ENCODE measurements around the gene TP53I13. TPM values are rescaled to one million over a fixed set of nuclear protein-coding genes. Genes with fewer than 3 reads are reported as not detected.

Gene TP53I13
- total and polyA plus RNA-seq, 2 of the 13 experiments (the other 11 are each of a cell fraction or from before 2014, with no cell fraction given), result 16.9 to 25.7 TPM

DNA sequence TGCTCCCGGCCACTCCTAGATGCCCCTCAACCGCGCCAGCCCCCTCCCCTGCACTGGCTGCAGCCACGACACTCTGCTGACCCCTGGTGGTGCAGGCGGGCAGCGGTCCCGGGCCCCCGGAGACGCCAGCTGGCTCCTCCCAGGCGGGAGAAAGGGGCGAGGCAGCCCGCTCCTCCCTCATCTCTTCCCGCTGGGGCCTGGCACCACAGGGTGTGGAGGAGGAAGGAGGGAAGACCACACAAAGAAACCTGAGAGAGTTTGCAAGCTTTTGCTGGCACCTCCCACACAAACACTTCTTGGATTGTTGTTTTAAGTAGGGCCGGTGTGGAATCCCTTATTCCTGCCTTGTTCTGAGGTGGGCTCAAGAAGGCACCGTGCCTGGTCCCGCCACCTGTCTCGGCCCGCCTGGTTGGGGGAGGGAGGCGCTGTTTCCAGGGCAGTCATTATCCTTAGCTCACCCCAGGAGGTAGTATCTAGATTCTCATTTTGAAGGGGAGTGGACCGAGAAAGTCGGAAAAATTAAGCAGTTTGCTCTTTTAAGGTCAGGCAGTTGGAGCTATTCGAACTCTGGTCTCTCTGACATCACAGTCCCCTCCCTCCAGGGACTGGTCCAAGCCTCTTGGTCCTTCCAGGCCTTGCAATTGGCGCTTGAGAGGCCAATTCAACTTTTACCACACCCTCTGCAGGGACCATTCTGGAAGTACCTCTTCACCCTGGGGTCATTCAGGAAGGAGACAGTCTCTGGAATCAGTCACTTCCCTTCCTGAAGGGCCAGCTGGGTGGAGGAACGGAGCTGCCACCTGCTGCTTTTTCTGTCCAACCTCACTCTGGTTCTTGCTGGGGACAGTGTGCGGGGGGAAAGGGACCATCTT, 23.5 kb downstream of the TP53I13 start:
- 2% methylated on average over 12 of the region's 25 CpGs for WGBS (ENCODE audit: low lambda C conversion rate)
- no peaks in the 10 kb centered on the region for H3K9me3 ChIP-seq (ENCODE audit: low read length)
- H3K36me3 ChIP-seq (replicated peaks in 1 of 2; ENCODE audit: control insufficient read depth in 1 of 2, insufficient read depth in 2 of 2, low read length in 2 of 2), result no peaks in the 10 kb centered on the region
- peak overlapping the region; percentile 72; the same call in 1 of the 2 replicates for H3K9ac ChIP-seq (ENCODE audit: insufficient read depth, low read depth, low read length)
- peak overlapping the region; percentile 89 for H3K4me2 ChIP-seq (ENCODE audit: low read depth, low read length)
- DNase-seq (ENCODE audit: low spot score) (peak; percentile 74), ATAC-seq (peak; percentile 74), FAIRE-seq (peak; percentile 72)
- H3K4me1 ChIP-seq (ENCODE audit: insufficient read depth, low read length), result peaks cover 60% of the 10 kb centered on the region
- H3K27ac ChIP-seq (ENCODE audit: extremely low read length, insufficient read depth, low read length), result no peak overlapping the region
- peak overlapping the region; percentile 8 for H2AFZ ChIP-seq (ENCODE audit: low read length)
- peaks cover 3 to 25% of the 10 kb centered on the region in 2 experiments; a peak in 3 of 5 replicates for H3K27me3 ChIP-seq (ENCODE audit: control insufficient read depth in 1 of 2, insufficient read depth in 2 of 2, low read length in 2 of 2)
- H3K79me2 ChIP-seq (ENCODE audit: insufficient read depth, low read length), result peaks cover 19% of the 10 kb centered on the region
- ChIA-PET POLR2A (interaction anchor here (1.0 to 3.0 kb wide), 7 partner anchors 17 to 298 kb away, joined by 3 to 23 read pairs (median 9); partner anchors contain the start of genes ABHD15, NUFIP2 and TAOK1), CTCF (ENCODE audit: low intra/inter-chr PET ratio, low total read pairs) (interaction anchor here (0.6 to 3.1 kb wide), 4 partner anchors 9 to 222 kb away, joined by 3 to 39 read pairs (median 8); no protein-coding TSS in a partner anchor)
- H4K20me1 ChIP-seq (ENCODE audit: insufficient read depth, low read length), result peaks cover 14% of the 10 kb centered on the region; the same call in 1 of the 2 replicates
- peak overlapping the region; percentile 70 to 91 (median 89) for H3K4me3 ChIP-seq (replicated peaks in 1 of 3; ENCODE audit: insufficient read depth in 1 of 3, low read depth in 2 of 3, low read length in 3 of 3)
- BruUV-seq (replicated peaks), result no TSS peak
- intact Hi-C loops (cut with micrococcal nuclease; ENCODE audit: unreplicated experiment), result loop anchor here (1.0 to 10.0 kb wide), 3 partner anchors 12 to 217 kb away; no protein-coding TSS in a partner anchor
- in situ Hi-C loops (cut with HindIII; ENCODE audit: extremely low pct_ligation_motif_present, low pct_unique_long_range_greater_than_20kb), result no loop called here
- TF ChIP-seq MXD1 (CRISPR knock-in tag; IDR thresholded peaks at IDR 0.05), result 0 out of 2 replicates have a peak, but pooled peaks have one; percentile 52
- TF ChIP-seq ZNF331 (CRISPR knock-in tag; IDR thresholded peaks at IDR 0.05), result peak; percentile 38; the same call in 1 of the 2 replicates
- TF ChIP-seq ARID3A (IDR thresholded peaks at IDR 0.05; ENCODE audit: low read depth, low read length), result no peak
- no peak for TF ChIP-seq AGO1 (IDR thresholded peaks at IDR 0.05; ENCODE audit: low read depth, low read length, poor library complexity, severe bottlenecking)
- no peak for TF ChIP-seq GFI1 (CRISPR knock-in tag; IDR thresholded peaks at IDR 0.05; ENCODE audit: borderline replicate concordance)
- TF ChIP-seq, protein P1, sequence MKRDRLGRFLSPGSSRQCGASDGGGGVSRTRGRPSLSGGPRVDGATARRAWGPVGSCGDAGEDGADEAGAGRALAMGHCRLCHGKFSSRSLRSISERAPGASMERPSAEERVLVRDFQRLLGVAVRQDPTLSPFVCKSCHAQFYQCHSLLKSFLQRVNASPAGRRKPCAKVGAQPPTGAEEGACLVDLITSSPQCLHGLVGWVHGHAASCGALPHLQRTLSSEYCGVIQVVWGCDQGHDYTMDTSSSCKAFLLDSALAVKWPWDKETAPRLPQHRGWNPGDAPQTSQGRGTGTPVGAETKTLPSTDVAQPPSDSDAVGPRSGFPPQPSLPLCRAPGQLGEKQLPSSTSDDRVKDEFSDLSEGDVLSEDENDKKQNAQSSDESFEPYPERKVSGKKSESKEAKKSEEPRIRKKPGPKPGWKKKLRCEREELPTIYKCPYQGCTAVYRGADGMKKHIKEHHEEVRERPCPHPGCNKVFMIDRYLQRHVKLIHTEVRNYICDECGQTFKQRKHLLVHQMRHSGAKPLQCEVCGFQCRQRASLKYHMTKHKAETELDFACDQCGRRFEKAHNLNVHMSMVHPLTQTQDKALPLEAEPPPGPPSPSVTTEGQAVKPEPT (CRISPR knock-in tag; IDR thresholded peaks at IDR 0.05; ENCODE audit: low read depth), result no peak
- TF ChIP-seq PLSCR1 (CRISPR knock-in tag; IDR thresholded peaks at IDR 0.05; ENCODE audit: borderline replicate concordance), result no peak
- TF ChIP-seq FOXK1 (CRISPR knock-in tag; IDR thresholded peaks at IDR 0.05; ENCODE audit: borderline replicate concordance, low read depth), result peak; percentile 18; the same call in 1 of the 2 replicates
- no peak for TF ChIP-seq TBX3 (IDR thresholded peaks at IDR 0.05; ENCODE audit: borderline replicate concordance)
- TF ChIP-seq RORA (CRISPR knock-in tag; IDR thresholded peaks at IDR 0.05), result no peak
- TF ChIP-seq SMAD1 (CRISPR knock-in tag; IDR thresholded peaks at IDR 0.05; ENCODE audit: borderline replicate concordance, low read depth), result no peak
- 0 out of 2 replicates have a peak, but pooled peaks have one; percentile 26 for TF ChIP-seq ERF (CRISPR knock-in tag; IDR thresholded peaks at IDR 0.05)
- TF ChIP-seq JUN (CRISPR knock-in tag; IDR thresholded peaks at IDR 0.05), result no peak
- no peak for TF ChIP-seq CBFB (CRISPR knock-in tag; IDR thresholded peaks at IDR 0.05)
- TF ChIP-seq ZNF607 (CRISPR knock-in tag; IDR thresholded peaks at IDR 0.05; ENCODE audit: borderline replicate concordance), result no peak; the same call in 1 of the 2 replicates
- TF ChIP-seq THAP11 (CRISPR knock-in tag; IDR thresholded peaks at IDR 0.05), result peak; percentile 82
- TF ChIP-seq BORCS8-MEF2B (CRISPR knock-in tag; IDR thresholded peaks at IDR 0.05), result no peak; the same call in 1 of the 2 replicates
- no peak for TF ChIP-seq DPF2 (CRISPR knock-in tag; IDR thresholded peaks at IDR 0.05; ENCODE audit: borderline replicate concordance, low read depth)

All from HepG2 (cell line).